GM08714 (cell line): ENCODE measurements around the gene STYXL2.

ENCODE experiments used
- H3K4me3 ChIP-seq: fragments of 200-500 bp; sonication (Bioruptor generic); 2 replicates; pipeline ENCODE4 v1.5.1; 2014; ENCODE audit warnings: mild to moderate bottlenecking, low read length, inconsistent platforms
- ZNF274 ChIP-seq: IDR thresholded peaks from 2 replicates; pipeline ENCODE4 v1.6.1; 2012; ENCODE audit warnings: mild to moderate bottlenecking, low read depth, low read length

The STYXL2 gene

DNA sequence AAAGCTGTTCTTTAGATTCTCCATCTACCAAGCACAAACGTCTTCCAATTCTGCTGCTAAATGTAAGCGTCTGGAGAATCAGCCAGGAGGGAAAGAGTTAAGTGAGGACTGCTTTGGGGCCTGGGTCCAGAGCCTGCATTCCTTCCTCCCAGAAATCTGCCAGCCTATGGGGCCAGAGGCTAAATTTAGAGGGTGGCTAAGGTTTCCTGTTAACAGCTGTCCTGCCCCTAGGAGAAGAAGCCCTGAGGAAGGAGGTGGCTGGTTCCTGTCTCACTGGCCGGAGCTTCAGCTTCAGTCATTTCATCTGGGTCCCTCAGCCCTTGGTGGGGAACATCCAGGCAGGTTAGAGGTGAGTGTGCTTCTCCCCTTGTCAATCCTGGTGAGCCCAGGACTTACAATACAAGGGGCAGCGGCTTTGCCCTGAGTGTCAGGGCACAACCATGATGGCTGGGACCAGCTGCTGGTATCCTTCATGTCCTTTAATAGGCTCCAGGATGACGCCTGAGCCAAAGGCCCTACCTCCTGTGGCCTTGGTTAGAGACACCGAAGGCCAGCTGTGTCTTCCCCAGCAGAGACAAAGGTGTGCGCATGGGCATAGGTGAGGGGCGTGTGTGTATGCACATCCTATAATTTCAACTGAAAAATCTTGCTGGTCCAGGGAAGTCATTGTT lies at the start of gene STYXL2:
Gene STYXL2, plus strand, starts transcription at position 230 of the 671 bp plus-strand sequence. CDS start 775 bp downstream, outside the sequence.
- TF ChIP-seq ZNF274 = no peak
- no peak within 1 kb of the TSS for H3K4me3 ChIP-seq

DNA sequence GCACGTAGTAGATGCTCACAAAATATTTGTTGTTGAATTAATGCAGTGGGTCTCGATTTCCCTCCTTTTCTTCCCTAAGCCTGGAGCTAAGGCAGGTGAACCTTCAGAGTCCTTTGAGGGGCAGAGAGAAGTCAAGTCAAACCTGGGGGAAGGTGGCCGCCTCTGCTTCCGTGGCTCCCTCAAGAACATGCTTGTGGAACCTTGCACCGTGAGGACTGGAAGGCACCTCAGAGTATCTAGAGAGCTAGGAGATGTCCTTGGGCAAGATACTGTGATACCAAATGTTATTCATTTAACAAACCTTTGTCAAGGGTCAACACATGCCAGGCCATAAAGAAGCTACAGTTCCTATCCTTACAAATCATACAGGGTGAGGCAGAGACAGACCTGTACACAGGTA lies 42.0 kb upstream of the STYXL2 start:
- no peak for TF ChIP-seq ZNF274
- H3K4me3 ChIP-seq = no peak overlapping the region

- TF ChIP-seq ZNF274 = no peak
- no peak overlapping the region for H3K4me3 ChIP-seq
These were observed 41.5 kb upstream of the STYXL2 start for GRCh38 chr1:167052389-167052788.

GRCh38 chr1:167054531-167054930 lies 39.3 kb upstream of the STYXL2 start:
- TF ChIP-seq ZNF274 = no peak
- H3K4me3 ChIP-seq = no peak overlapping the region

- no peak for TF ChIP-seq ZNF274
- H3K4me3 ChIP-seq = no peak overlapping the region
These were observed 38.8 kb upstream of the STYXL2 start for GRCh38 chr1:167054946-167055630.

- no peak for TF ChIP-seq ZNF274
- H3K4me3 ChIP-seq = no peak overlapping the region
These were observed 37.2 kb upstream of the STYXL2 start for GRCh38 chr1:167056529-167057231.

DNA sequence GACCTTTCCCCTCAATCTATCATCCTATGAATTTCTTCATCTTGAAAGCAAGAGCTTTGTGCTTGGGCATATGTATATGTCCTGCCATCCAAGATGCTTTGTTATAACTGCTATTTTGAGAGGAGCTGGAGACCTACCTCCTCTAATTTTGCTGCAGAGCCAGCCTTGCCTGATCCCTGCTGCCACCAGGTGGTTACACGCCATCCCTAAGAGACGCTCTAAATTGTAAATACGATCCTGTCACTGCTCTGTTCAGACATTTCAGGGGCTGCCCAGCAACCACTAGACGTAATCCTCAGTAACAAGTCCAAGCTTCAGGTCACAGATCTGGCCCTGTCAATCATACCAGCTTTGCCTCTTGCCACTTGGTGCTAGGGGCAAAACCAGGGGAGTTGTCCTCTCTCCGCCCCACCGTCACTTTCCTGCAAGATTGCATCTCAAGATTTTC lies 36.6 kb upstream of the STYXL2 start:
- TF ChIP-seq ZNF274 = no peak
- H3K4me3 ChIP-seq = no peak overlapping the region

GRCh38 chr1:167059045-167059808 lies 34.6 kb upstream of the STYXL2 start:
- no peak overlapping the region for H3K4me3 ChIP-seq
- no peak for TF ChIP-seq ZNF274

GRCh38 chr1:167059809-167060107 lies 34.1 kb upstream of the STYXL2 start:
- no peak overlapping the region for H3K4me3 ChIP-seq

DNA sequence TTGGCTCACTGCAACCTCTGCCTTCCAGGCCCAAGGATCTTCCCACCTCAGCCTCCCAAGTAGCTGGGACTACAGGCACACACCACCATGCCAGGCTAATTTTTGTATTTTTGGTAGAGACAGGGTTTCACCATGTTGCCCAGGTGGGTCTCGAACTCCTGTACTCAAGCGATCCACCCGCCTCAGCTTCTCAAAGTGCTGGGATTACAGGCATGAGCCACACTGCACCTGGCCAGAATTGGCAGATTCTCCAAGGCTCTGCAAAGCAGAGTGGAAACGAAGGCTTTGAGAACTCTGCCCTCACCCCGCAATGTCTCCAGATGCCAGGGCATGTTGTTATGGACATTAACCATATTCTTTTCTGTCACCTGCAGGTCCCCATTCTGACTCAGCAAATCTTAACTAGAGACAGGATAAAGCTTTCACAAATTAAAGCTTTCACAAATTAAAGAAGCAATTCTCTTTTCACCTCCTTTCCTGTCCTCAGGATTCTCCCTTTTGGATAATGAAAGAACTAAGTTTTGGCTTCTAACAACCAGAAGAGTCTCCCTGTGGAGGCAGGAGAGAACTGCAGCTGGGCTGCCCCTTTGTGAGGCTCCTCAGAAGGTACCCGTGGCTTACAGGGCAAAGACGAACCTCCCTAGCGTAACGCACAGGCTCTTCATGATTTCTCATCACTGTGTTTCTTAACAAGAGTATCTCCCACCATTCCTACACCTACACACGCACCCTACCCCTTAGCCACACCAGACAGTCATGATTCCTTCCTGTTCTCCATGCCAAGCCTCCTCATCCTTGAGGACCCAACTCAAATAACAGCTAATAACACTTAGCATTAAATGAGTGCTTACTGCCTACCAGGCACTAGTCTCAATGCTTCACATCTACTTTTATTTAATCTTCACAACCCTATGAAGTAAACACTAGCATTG lies 33.5 kb upstream of the STYXL2 start:
- no peak overlapping the region for H3K4me3 ChIP-seq
- no peak for TF ChIP-seq ZNF274

More at GRCh38 chr1:167059809-167060107, 34.1 kb upstream of the STYXL2 start:
- TF ChIP-seq ZNF274 = no peak

DNA sequence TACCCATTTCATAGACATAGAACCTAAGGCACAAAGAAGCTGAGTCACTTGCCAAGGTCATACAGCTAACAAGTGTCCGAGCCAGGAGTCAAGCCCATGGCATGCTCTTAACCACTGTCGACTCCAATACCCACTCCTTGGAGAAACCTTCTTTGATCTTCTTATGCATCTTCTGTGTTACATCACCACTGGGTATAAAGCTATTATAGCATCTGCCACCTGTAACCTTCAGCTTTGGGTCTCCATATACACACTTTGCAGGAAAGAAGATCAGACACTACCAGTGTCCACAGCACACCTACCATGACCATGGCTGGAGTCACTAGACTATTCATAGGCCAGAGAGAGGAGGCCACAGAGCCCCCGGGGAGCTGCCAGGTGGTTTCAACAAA lies 32.8 kb upstream of the STYXL2 start:
- no peak overlapping the region for H3K4me3 ChIP-seq
- no peak for TF ChIP-seq ZNF274

DNA sequence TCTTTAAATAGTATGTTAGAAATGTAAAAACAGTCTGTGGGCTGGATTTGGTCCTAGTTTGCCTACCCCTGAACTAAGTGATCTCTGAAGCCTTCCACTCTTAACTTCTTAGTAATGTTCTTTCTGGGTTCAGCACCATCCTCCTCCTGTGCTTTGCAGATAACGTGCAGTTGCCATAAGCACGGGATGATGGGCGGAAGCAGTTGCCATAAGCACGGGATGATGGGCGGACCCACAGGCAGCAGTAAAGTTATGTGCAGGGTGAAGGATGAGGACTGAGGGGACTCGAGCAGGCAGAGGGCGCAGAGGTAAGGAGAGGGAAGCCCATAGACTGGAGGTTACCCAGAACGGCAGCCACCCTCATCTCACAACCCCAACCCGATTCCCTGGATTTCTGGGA lies 29.3 kb upstream of the STYXL2 start:
- no peak for TF ChIP-seq ZNF274
- no peak overlapping the region for H3K4me3 ChIP-seq

- no peak for TF ChIP-seq ZNF274
These were observed 28.4 kb upstream of the STYXL2 start for GRCh38 chr1:167065471-167065870.

More at GRCh38 chr1:167065471-167065870, 28.4 kb upstream of the STYXL2 start:
- H3K4me3 ChIP-seq = no peak overlapping the region
